Ishikawa (cell line): ENCODE results near the gene CABP4.

ENCODE experiments used
- CREB1 ChIP-seq: IDR thresholded peaks from 2 replicates; pipeline ENCODE4 v1.6.1; 2012; ENCODE audit warnings: low read depth
- FOXM1 ChIP-seq: IDR thresholded peaks from 2 replicates; pipeline ENCODE4 v1.6.1; 2012; ENCODE audit warnings: low read depth, borderline replicate concordance
- RAD21 ChIP-seq: IDR thresholded peaks from 2 replicates; pipeline ENCODE4 v1.6.1; 2012; ENCODE audit warnings: low read depth
- TAF1 ChIP-seq: IDR thresholded peaks from 2 replicates; pipeline ENCODE4 v1.6.1; 2012; ENCODE audit warnings: low read depth, mild to moderate bottlenecking
- TF ChIP-seq, protein P1 (sequence below): IDR thresholded peaks from 2 replicates; pipeline ENCODE4 v1.6.1; 2012; ENCODE audit warnings: low read depth, mild to moderate bottlenecking

DNA sequence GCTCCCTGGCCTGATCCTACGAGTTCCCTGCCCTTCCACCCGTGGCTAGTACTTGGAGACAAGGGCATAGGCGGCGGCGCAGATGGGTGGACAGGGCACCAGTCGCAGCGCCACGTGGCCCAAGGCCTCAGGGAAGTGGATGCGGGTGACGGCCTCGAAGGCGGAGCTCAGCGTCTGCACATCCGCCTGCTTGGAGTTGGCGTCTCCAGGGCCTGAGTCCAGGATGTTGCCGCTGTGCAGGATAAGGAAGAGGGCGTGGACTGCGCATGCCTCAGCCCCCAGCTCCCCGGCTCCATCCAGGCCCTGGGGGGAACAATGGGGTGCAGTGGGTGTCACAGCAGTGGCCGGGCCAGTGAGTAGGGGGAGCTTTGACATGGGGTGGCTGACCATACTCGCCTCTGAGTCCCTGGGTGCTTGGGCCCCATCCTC is 43.4 kb downstream of the CABP4 start:
- no peak for TF ChIP-seq TAF1
- no peak for TF ChIP-seq RAD21
- no peak for TF ChIP-seq CREB1
- TF ChIP-seq FOXM1, result no peak
- TF ChIP-seq, protein P1, sequence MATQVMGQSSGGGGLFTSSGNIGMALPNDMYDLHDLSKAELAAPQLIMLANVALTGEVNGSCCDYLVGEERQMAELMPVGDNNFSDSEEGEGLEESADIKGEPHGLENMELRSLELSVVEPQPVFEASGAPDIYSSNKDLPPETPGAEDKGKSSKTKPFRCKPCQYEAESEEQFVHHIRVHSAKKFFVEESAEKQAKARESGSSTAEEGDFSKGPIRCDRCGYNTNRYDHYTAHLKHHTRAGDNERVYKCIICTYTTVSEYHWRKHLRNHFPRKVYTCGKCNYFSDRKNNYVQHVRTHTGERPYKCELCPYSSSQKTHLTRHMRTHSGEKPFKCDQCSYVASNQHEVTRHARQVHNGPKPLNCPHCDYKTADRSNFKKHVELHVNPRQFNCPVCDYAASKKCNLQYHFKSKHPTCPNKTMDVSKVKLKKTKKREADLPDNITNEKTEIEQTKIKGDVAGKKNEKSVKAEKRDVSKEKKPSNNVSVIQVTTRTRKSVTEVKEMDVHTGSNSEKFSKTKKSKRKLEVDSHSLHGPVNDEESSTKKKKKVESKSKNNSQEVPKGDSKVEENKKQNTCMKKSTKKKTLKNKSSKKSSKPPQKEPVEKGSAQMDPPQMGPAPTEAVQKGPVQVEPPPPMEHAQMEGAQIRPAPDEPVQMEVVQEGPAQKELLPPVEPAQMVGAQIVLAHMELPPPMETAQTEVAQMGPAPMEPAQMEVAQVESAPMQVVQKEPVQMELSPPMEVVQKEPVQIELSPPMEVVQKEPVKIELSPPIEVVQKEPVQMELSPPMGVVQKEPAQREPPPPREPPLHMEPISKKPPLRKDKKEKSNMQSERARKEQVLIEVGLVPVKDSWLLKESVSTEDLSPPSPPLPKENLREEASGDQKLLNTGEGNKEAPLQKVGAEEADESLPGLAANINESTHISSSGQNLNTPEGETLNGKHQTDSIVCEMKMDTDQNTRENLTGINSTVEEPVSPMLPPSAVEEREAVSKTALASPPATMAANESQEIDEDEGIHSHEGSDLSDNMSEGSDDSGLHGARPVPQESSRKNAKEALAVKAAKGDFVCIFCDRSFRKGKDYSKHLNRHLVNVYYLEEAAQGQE, result no peak
